Measurements from ENCODE around the gene FBXL17. TPM values are rescaled to one million over a fixed set of nuclear protein-coding genes. Genes with fewer than 3 reads are reported as not detected.

Gene FBXL17
- total and polyA plus RNA-seq, 2 of the 13 experiments (the other 11 are each of a cell fraction or from before 2014, with no cell fraction given) = 3.0 to 7.9 TPM

DNA sequence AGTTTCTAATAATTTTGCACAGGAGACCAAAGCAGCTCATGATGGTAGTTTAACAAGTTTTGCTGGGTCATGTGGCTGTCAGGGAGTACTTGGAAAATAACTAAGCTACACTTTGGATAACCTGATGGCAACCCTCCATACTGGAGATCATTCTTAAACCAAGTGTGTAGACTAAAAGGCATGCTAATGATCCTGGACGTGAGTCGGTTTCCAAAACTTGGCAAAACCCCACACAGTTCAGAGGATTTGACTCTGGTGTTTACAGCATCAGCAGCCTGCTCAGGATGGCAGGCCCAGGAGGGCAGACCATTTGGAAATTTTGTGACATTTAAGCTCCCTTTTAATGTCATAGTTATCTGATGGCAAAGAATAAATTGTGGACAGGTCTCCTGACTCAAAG, 514.6 kb downstream of the FBXL17 start (continued):
- TF ChIP-seq ZBTB20 (CRISPR knock-in tag; IDR thresholded peaks at IDR 0.05; ENCODE audit: borderline replicate concordance, low read depth) = no peak
- TF ChIP-seq, protein P1, sequence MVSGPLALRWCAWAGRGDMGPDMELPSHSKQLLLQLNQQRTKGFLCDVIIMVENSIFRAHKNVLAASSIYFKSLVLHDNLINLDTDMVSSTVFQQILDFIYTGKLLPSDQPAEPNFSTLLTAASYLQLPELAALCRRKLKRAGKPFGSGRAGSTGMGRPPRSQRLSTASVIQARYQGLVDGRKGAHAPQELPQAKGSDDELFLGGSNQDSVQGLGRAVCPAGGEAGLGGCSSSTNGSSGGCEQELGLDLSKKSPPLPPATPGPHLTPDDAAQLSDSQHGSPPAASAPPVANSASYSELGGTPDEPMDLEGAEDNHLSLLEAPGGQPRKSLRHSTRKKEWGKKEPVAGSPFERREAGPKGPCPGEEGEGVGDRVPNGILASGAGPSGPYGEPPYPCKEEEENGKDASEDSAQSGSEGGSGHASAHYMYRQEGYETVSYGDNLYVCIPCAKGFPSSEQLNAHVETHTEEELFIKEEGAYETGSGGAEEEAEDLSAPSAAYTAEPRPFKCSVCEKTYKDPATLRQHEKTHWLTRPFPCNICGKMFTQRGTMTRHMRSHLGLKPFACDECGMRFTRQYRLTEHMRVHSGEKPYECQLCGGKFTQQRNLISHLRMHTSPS (CRISPR knock-in tag; IDR thresholded peaks at IDR 0.05; ENCODE audit: low read depth) = no peak
- TF ChIP-seq, protein P2, sequence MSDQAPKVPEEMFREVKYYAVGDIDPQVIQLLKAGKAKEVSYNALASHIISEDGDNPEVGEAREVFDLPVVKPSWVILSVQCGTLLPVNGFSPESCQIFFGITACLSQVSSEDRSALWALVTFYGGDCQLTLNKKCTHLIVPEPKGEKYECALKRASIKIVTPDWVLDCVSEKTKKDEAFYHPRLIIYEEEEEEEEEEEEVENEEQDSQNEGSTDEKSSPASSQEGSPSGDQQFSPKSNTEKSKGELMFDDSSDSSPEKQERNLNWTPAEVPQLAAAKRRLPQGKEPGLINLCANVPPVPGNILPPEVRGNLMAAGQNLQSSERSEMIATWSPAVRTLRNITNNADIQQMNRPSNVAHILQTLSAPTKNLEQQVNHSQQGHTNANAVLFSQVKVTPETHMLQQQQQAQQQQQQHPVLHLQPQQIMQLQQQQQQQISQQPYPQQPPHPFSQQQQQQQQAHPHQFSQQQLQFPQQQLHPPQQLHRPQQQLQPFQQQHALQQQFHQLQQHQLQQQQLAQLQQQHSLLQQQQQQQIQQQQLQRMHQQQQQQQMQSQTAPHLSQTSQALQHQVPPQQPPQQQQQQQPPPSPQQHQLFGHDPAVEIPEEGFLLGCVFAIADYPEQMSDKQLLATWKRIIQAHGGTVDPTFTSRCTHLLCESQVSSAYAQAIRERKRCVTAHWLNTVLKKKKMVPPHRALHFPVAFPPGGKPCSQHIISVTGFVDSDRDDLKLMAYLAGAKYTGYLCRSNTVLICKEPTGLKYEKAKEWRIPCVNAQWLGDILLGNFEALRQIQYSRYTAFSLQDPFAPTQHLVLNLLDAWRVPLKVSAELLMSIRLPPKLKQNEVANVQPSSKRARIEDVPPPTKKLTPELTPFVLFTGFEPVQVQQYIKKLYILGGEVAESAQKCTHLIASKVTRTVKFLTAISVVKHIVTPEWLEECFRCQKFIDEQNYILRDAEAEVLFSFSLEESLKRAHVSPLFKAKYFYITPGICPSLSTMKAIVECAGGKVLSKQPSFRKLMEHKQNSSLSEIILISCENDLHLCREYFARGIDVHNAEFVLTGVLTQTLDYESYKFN (CRISPR knock-in tag; conservative IDR thresholded peaks at IDR 0.05) = no peak

DNA sequence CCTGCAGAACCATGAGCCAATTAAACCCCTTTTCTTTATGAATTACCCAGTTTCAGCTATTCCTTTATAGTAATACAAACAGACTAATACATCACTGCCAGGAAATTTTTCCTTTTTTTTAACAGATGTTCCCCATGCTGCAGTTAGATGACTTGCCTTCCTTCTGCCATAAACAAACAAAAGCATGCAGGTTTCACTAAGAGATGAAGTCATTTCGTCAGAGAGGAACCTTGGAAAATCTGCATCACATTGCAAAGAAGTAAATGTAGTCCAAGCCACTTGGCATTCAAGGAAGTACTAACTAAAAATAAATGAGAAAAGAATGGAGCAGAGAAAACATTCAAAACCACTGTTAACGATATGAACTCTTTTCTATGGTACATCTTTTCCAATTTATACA, 517.1 kb downstream of the FBXL17 start:
- ChIA-PET POLR2A (no interaction called here), CTCF (ENCODE audit: low intra/inter-chr PET ratio, low total read pairs) (no interaction called here)
- H3K9me3 ChIP-seq (ENCODE audit: low read length) = no peaks in the 10 kb centered on the region
- no peak overlapping the region for H3K4me3 ChIP-seq (replicated peaks in 1 of 3; ENCODE audit: insufficient read depth in 1 of 3, low read depth in 2 of 3, low read length in 3 of 3)
- in situ Hi-C loops (cut with HindIII; ENCODE audit: extremely low pct_ligation_motif_present, low pct_unique_long_range_greater_than_20kb) (no loop called here), intact Hi-C loops (cut with micrococcal nuclease; ENCODE audit: unreplicated experiment) (no loop called here)
- no peaks in the 10 kb centered on the region for H3K36me3 ChIP-seq (replicated peaks in 1 of 2; ENCODE audit: control insufficient read depth in 1 of 2, insufficient read depth in 2 of 2, low read length in 2 of 2)
- no peak overlapping the region for H3K4me2 ChIP-seq (ENCODE audit: low read depth, low read length)
- H4K20me1 ChIP-seq (ENCODE audit: insufficient read depth, low read length) = no peaks in the 10 kb centered on the region
- no peak for DNase-seq (ENCODE audit: low spot score)
- 69% methylated on average over 2 of the region's 2 CpGs for WGBS (ENCODE audit: low lambda C conversion rate)
- H2AFZ ChIP-seq (ENCODE audit: low read length) = no peak overlapping the region
- no TSS peak for BruUV-seq (replicated peaks)
- H3K4me1 ChIP-seq (ENCODE audit: insufficient read depth, low read length) = no peaks in the 10 kb centered on the region
- no peaks in the 10 kb centered on the region for H3K27me3 ChIP-seq (ENCODE audit: control insufficient read depth in 1 of 2, insufficient read depth in 2 of 2, low read length in 2 of 2)
- ATAC-seq = no peak
- no peaks in the 10 kb centered on the region for H3K79me2 ChIP-seq (ENCODE audit: insufficient read depth, low read length)
- no peak overlapping the region for H3K9ac ChIP-seq (ENCODE audit: insufficient read depth, low read depth, low read length)
- H3K27ac ChIP-seq (ENCODE audit: extremely low read length, insufficient read depth, low read length) = no peak overlapping the region
- FAIRE-seq = no peak
- TF ChIP-seq, protein P3, sequence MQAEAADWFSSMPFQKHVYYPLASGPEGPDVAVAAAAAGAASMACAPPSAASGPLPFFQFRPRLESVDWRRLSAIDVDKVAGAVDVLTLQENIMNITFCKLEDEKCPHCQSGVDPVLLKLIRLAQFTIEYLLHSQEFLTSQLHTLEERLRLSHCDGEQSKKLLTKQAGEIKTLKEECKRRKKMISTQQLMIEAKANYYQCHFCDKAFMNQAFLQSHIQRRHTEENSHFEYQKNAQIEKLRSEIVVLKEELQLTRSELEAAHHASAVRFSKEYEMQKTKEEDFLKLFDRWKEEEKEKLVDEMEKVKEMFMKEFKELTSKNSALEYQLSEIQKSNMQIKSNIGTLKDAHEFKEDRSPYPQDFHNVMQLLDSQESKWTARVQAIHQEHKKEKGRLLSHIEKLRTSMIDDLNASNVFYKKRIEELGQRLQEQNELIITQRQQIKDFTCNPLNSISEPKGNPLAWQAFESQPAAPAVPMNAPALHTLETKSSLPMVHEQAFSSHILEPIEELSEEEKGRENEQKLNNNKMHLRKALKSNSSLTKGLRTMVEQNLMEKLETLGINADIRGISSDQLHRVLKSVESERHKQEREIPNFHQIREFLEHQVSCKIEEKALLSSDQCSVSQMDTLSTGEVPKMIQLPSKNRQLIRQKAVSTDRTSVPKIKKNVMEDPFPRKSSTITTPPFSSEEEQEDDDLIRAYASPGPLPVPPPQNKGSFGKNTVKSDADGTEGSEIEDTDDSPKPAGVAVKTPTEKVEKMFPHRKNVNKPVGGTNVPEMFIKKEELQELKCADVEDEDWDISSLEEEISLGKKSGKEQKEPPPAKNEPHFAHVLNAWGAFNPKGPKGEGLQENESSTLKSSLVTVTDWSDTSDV (CRISPR knock-in tag; IDR thresholded peaks at IDR 0.05) = no peak
- TF ChIP-seq KAT7 (CRISPR knock-in tag; IDR thresholded peaks at IDR 0.05; ENCODE audit: borderline replicate concordance) (no peak), LCORL (IDR thresholded peaks at IDR 0.05) (no peak), LCORL (CRISPR knock-in tag; IDR thresholded peaks at IDR 0.05) (no peak), ZFP36L2 (CRISPR knock-in tag; IDR thresholded peaks at IDR 0.05) (no peak)
- TF ChIP-seq, protein P4, sequence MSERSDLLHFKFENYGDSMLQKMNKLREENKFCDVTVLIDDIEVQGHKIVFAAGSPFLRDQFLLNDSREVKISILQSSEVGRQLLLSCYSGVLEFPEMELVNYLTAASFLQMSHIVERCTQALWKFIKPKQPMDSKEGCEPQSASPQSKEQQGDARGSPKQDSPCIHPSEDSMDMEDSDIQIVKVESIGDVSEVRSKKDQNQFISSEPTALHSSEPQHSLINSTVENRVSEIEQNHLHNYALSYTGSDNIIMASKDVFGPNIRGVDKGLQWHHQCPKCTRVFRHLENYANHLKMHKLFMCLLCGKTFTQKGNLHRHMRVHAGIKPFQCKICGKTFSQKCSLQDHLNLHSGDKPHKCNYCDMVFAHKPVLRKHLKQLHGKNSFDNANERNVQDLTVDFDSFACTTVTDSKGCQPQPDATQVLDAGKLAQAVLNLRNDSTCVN (CRISPR knock-in tag; IDR thresholded peaks at IDR 0.05; ENCODE audit: borderline replicate concordance) = no peak
- TF ChIP-seq, protein P5, sequence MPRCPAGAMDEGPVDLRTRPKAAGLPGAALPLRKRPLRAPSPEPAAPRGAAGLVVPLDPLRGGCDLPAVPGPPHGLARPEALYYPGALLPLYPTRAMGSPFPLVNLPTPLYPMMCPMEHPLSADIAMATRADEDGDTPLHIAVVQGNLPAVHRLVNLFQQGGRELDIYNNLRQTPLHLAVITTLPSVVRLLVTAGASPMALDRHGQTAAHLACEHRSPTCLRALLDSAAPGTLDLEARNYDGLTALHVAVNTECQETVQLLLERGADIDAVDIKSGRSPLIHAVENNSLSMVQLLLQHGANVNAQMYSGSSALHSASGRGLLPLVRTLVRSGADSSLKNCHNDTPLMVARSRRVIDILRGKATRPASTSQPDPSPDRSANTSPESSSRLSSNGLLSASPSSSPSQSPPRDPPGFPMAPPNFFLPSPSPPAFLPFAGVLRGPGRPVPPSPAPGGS (CRISPR knock-in tag; IDR thresholded peaks at IDR 0.05) = no peak
